HEK293T (cell line): ENCODE data around the gene NWD2.

Experiments
- CTBP1 ChIP-seq: fragments of 450-650 bp; IDR thresholded peaks from 2 replicates; pipeline ENCODE4 v1.6.1; 2016; ENCODE audit warnings: borderline replicate concordance
- ELF4 ChIP-seq: fragments of 450-650 bp; IDR thresholded peaks from 2 replicates; pipeline ENCODE4 v1.6.1; 2017; ENCODE audit warnings: antibody characterized with exemption
- FOXA1 ChIP-seq: fragments of 450-650 bp; IDR thresholded peaks from 2 replicates; pipeline ENCODE4 v1.6.1; 2016; ENCODE audit warnings: mild to moderate bottlenecking
- FOXM1 ChIP-seq: fragments of 450-650 bp; IDR thresholded peaks from 2 replicates; pipeline ENCODE4 v1.6.1; 2017; ENCODE audit warnings: mild to moderate bottlenecking, borderline replicate concordance
- HDGF ChIP-seq: fragments of 450-650 bp; IDR thresholded peaks from 2 replicates; pipeline ENCODE4 v1.6.1; 2017; ENCODE audit warnings: antibody characterized with exemption, borderline replicate concordance
- LEF1 ChIP-seq: fragments of 450-650 bp; IDR thresholded peaks from 2 replicates; pipeline ENCODE4 v1.6.1; 2017; ENCODE audit warnings: mild to moderate bottlenecking, borderline replicate concordance
- SP1 ChIP-seq: fragments of 450-650 bp; IDR thresholded peaks from 2 replicates; pipeline ENCODE4 v1.6.1; 2017
- SUZ12 ChIP-seq: fragments of 450-650 bp; IDR thresholded peaks from 2 replicates; pipeline ENCODE4 v1.6.1; 2016; ENCODE audit warnings: mild to moderate bottlenecking
- TARDBP ChIP-seq: fragments of 450-650 bp; IDR thresholded peaks from 2 replicates; pipeline ENCODE4 v1.6.1; 2016
- ZNF384 ChIP-seq: fragments of 450-650 bp; IDR thresholded peaks from 2 replicates; pipeline ENCODE4 v1.6.1; 2016

GRCh38 chr4:37475776-37476175 is 231.2 kb downstream of the NWD2 start:
- no peak for TF ChIP-seq SP1
- no peak for TF ChIP-seq FOXM1
- no peak for TF ChIP-seq FOXA1
- no peak for TF ChIP-seq TARDBP
- no peak for TF ChIP-seq ZNF384
- no peak for TF ChIP-seq ELF4
- no peak for TF ChIP-seq LEF1
- TF ChIP-seq SUZ12 = no peak
- TF ChIP-seq HDGF = no peak
- TF ChIP-seq CTBP1 = no peak
